K562 (cell line): ENCODE results near the gene MSANTD1.

Experiments
- CTCF ChIP-seq, 3 experiments: IDR thresholded peaks in 2 of 3; conservative IDR thresholded peaks in 1 of 3; 2 replicates each; pipeline ENCODE4 v1.5.1; 2011 to 2012; ENCODE audit warnings: low read length in 3 of 3, mild to moderate bottlenecking in 3 of 3, control low read depth in 2 of 3, improper control_type of control experiment in 1 of 3, inconsistent platforms in 1 of 3, low read depth in 1 of 3, mixed read lengths in 1 of 3, moderate library complexity in 1 of 3; ENCODE audit not compliant: insufficient read depth in 2 of 3
- GATAD2B ChIP-seq: fragments of 450-650 bp; IDR thresholded peaks from 2 replicates; pipeline ENCODE4 v1.6.1; 2017; ENCODE audit warnings: mild to moderate bottlenecking, borderline replicate concordance
- MAFF ChIP-seq: IDR thresholded peaks from 2 replicates; pipeline ENCODE4 v1.6.1; 2012; ENCODE audit warnings: low read length, improper control_type of control experiment
- MTA2 ChIP-seq: fragments of 450-650 bp; IDR thresholded peaks from 2 replicates; pipeline ENCODE4 v1.6.1; 2016; ENCODE audit warnings: low read depth
- NBN ChIP-seq: fragments of 450-650 bp; IDR thresholded peaks from 2 replicates; pipeline ENCODE4 v1.6.1; 2016; ENCODE audit warnings: low read depth, mild to moderate bottlenecking
- NCOA1 ChIP-seq: fragments of 450-650 bp; IDR thresholded peaks from 2 replicates; pipeline ENCODE4 v1.6.1; 2016; ENCODE audit warnings: low read depth
- SIN3A ChIP-seq, 2 experiments: fragments of 150-350 bp in 1 of 2; IDR thresholded peaks; 2 replicates each; pipeline ENCODE4 v1.6.1; 2011 to 2016; ENCODE audit warnings: borderline replicate concordance in 2 of 2, low read depth in 2 of 2, low read length in 2 of 2, mild to moderate bottlenecking in 2 of 2, moderate library complexity in 2 of 2; ENCODE audit not compliant: control insufficient read depth in 1 of 2
- SMAD1 ChIP-seq: fragments of 150-350 bp; IDR thresholded peaks from 2 replicates; pipeline ENCODE4 v1.6.1; 2014; ENCODE audit warnings: low read length, low read depth; ENCODE audit not compliant: partially characterized antibody
- USF1 ChIP-seq: sonication (generic); formaldehyde crosslinking; IDR thresholded peaks from 2 replicates; pipeline ENCODE4 v1.9.0; 2022; ENCODE audit warnings: mild to moderate bottlenecking, missing genetic modification reagents
- TF ChIP-seq, protein P1 (sequence below): IDR thresholded peaks from 3 replicates; pipeline ENCODE4 v1.6.1; 2011; ENCODE audit warnings: borderline replicate concordance, mild to moderate bottlenecking, moderate library complexity; ENCODE audit not compliant: insufficient read length; ENCODE audit errors: extremely low read depth

GRCh38 chr4:3302786-3303564, 54.0 kb downstream of the MSANTD1 start:
- TF ChIP-seq NBN, result no peak
- no peak for TF ChIP-seq CTCF (IDR thresholded peaks at IDR 0.05 in 2 of 3, conservative IDR thresholded peaks at IDR 0.05 in 1 of 3; ENCODE audit: insufficient read depth in 2 of 3, low read depth in 1 of 3, low read length in 3 of 3)
- TF ChIP-seq, protein P1, sequence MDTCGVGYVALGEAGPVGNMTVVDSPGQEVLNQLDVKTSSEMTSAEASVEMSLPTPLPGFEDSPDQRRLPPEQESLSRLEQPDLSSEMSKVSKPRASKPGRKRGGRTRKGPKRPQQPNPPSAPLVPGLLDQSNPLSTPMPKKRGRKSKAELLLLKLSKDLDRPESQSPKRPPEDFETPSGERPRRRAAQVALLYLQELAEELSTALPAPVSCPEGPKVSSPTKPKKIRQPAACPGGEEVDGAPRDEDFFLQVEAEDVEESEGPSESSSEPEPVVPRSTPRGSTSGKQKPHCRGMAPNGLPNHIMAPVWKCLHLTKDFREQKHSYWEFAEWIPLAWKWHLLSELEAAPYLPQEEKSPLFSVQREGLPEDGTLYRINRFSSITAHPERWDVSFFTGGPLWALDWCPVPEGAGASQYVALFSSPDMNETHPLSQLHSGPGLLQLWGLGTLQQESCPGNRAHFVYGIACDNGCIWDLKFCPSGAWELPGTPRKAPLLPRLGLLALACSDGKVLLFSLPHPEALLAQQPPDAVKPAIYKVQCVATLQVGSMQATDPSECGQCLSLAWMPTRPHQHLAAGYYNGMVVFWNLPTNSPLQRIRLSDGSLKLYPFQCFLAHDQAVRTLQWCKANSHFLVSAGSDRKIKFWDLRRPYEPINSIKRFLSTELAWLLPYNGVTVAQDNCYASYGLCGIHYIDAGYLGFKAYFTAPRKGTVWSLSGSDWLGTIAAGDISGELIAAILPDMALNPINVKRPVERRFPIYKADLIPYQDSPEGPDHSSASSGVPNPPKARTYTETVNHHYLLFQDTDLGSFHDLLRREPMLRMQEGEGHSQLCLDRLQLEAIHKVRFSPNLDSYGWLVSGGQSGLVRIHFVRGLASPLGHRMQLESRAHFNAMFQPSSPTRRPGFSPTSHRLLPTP, result no peak
- TF ChIP-seq NCOA1, result no peak
- TF ChIP-seq USF1 (CRISPR knock-in tag), result no peak
- no peak for TF ChIP-seq MAFF
- no peak for TF ChIP-seq MTA2
- TF ChIP-seq GATAD2B, result no peak
- no peak for TF ChIP-seq SMAD1
- TF ChIP-seq SIN3A (IDR thresholded peaks at IDR 0.05; ENCODE audit: borderline replicate concordance in 2 of 2, control insufficient read depth in 1 of 2, low read depth in 2 of 2, low read length in 2 of 2), result no peak
